HL-60 (cell line): ENCODE data around the gene MAN1C1.

Experiments
- DNase-seq, 2 experiments: peaks; one replicate each; pipeline ENCODE4 v3.0.0-alpha.2; 2010 to 2020; ENCODE audit warnings: low read depth in 1 of 2, low spot score in 1 of 2
- H3K27ac ChIP-seq: fragments of 250-450 bp; sonication (Bioruptor Pico); replicated peaks from 2 replicates; pipeline ENCODE4 v1.5.1; 2020; ENCODE audit warnings: mild to moderate bottlenecking, moderate library complexity
- H3K27me3 ChIP-seq: fragments of 250-450 bp; sonication (Bioruptor Pico); 2 replicates; pipeline ENCODE4 v1.5.1; 2021; ENCODE audit warnings: mild to moderate bottlenecking, moderate library complexity; ENCODE audit not compliant: insufficient read depth, poor library complexity, severe bottlenecking
- H3K4me3 ChIP-seq: replicated peaks from 2 replicates; pipeline ENCODE4 v1.5.1; 2011; ENCODE audit warnings: mild to moderate bottlenecking, control low read depth, low read length; ENCODE audit not compliant: insufficient read depth
- CTCF ChIP-seq: IDR thresholded peaks from one replicate; pipeline ENCODE4 v1.5.1; 2011; ENCODE audit warnings: low read length, control low read depth, inconsistent platforms; ENCODE audit not compliant: insufficient read depth
- GABPA ChIP-seq: IDR thresholded peaks from 2 replicates; pipeline ENCODE4 v1.6.1; 2012; ENCODE audit warnings: low read depth
- POLR2AphosphoS5 ChIP-seq: IDR thresholded peaks from 2 replicates; pipeline ENCODE4 v1.6.1; 2012; ENCODE audit warnings: low read depth
- REST ChIP-seq: IDR thresholded peaks from 2 replicates; pipeline ENCODE4 v1.6.1; 2012; ENCODE audit warnings: low read depth; ENCODE audit not compliant: insufficient replicate concordance
- SPI1 ChIP-seq: IDR thresholded peaks from 2 replicates; pipeline ENCODE4 v1.6.1; 2012; ENCODE audit warnings: low read depth, mild to moderate bottlenecking, borderline replicate concordance

MAN1C1 gene

GRCh38 chr1:25742316-25742715, 125.7 kb downstream of the MAN1C1 start:
- DNase-seq: no peak
- no peak overlapping the region for H3K4me3 ChIP-seq
- TF ChIP-seq GABPA (no peak), REST (no peak), POLR2AphosphoS5 (no peak), CTCF (no peak), SPI1 (no peak)
- no peaks in the 10 kb centered on the region for H3K27me3 ChIP-seq
- no peak overlapping the region for H3K27ac ChIP-seq

- TF ChIP-seq GABPA: no peak
- no peak for TF ChIP-seq SPI1
- TF ChIP-seq CTCF: no peak
- no peak for TF ChIP-seq POLR2AphosphoS5
- TF ChIP-seq REST: no peak
- no peaks in the 10 kb centered on the region for H3K27me3 ChIP-seq
- no peak for DNase-seq
- no peak overlapping the region for H3K4me3 ChIP-seq
- H3K27ac ChIP-seq: no peak overlapping the region
Observed at GRCh38 chr1:25743164-25744139, 126.9 kb downstream of the MAN1C1 start.

- no peaks in the 10 kb centered on the region for H3K27me3 ChIP-seq
- DNase-seq: no peak
- no peak overlapping the region for H3K27ac ChIP-seq
- no peak overlapping the region for H3K4me3 ChIP-seq
- TF ChIP-seq GABPA (no peak), CTCF (no peak), REST (no peak), SPI1 (no peak), POLR2AphosphoS5 (no peak)
Observed at GRCh38 chr1:25744140-25744581, 127.6 kb downstream of the MAN1C1 start.
